Epithelial cell of esophagus (primary cell): ENCODE data around the gene DEGS2.

ENCODE experiments used
- DNase-seq: peaks from one replicate; pipeline ENCODE4 v3.0.0; 2010; ENCODE audit warnings: low read depth
- H3K4me3 ChIP-seq: 2 replicates; pipeline ENCODE4 v1.5.1; 2011; ENCODE audit warnings: mild to moderate bottlenecking, low read length, control low read depth
- TF ChIP-seq, protein P1 (sequence below): IDR thresholded peaks from 2 replicates; pipeline ENCODE4 v1.5.1; 2011; ENCODE audit warnings: low read depth, mild to moderate bottlenecking, low read length, control low read depth, inconsistent platforms; ENCODE audit not compliant: insufficient read depth; ENCODE audit errors: missing control alignments

DEGS2 gene

DNA sequence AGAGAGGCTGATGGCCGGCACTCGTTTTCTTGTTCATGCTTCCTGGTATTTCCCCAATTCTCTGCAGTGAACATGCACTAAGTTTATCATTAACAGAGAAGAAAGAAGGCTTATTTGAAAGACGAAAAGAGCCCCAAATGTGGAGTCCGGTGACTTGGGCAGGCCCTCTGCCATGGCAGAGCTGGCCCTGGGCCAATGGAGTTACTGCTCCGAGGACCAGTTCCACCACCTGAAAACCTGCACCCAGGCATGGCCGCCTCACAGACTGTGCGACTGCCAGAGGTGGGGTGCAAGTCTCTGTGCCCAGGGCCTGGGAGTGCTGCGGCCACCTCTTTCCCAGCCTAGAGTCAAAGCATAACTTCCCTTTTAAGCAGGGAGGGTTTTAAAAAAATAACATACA, 24.9 kb downstream of the DEGS2 start:
- no peak overlapping the region for H3K4me3 ChIP-seq

DNA sequence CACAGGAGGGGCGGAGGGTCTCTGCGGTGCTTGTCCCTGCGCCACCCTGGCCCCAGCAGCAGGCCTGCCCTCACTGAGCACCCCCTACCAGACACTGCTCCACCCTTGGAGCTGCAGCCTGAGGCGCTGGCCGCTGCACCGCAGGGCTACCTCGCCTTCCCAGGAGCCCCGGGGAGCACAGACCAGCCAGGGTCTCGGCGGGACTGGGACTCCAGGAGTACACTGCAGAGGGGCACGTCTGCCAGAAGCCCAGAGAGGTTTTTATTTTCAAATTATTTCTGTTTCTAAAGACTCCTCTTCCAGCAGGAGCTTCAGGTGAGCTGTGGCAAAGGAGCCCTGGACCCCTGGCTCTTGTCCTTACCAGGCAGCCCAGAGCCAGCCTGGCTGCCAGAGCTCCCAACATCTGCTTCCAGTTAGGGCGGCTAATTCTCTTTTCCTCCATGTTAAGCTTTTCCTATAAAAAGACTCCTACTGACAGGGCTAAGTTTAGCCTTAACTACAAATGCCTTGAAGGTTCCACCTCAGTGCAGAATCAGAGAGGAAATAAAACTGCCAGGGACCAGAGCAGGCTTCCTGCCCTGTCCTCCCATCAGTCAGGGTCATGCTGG, 26.4 kb downstream of the DEGS2 start:
- TF ChIP-seq, protein P1, sequence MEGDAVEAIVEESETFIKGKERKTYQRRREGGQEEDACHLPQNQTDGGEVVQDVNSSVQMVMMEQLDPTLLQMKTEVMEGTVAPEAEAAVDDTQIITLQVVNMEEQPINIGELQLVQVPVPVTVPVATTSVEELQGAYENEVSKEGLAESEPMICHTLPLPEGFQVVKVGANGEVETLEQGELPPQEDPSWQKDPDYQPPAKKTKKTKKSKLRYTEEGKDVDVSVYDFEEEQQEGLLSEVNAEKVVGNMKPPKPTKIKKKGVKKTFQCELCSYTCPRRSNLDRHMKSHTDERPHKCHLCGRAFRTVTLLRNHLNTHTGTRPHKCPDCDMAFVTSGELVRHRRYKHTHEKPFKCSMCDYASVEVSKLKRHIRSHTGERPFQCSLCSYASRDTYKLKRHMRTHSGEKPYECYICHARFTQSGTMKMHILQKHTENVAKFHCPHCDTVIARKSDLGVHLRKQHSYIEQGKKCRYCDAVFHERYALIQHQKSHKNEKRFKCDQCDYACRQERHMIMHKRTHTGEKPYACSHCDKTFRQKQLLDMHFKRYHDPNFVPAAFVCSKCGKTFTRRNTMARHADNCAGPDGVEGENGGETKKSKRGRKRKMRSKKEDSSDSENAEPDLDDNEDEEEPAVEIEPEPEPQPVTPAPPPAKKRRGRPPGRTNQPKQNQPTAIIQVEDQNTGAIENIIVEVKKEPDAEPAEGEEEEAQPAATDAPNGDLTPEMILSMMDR = no peak
- no peak for DNase-seq

More for the DNA sequence above, 24.9 kb downstream of the DEGS2 start:
- TF ChIP-seq, protein P1 = no peak
- DNase-seq = no peak

DNA sequence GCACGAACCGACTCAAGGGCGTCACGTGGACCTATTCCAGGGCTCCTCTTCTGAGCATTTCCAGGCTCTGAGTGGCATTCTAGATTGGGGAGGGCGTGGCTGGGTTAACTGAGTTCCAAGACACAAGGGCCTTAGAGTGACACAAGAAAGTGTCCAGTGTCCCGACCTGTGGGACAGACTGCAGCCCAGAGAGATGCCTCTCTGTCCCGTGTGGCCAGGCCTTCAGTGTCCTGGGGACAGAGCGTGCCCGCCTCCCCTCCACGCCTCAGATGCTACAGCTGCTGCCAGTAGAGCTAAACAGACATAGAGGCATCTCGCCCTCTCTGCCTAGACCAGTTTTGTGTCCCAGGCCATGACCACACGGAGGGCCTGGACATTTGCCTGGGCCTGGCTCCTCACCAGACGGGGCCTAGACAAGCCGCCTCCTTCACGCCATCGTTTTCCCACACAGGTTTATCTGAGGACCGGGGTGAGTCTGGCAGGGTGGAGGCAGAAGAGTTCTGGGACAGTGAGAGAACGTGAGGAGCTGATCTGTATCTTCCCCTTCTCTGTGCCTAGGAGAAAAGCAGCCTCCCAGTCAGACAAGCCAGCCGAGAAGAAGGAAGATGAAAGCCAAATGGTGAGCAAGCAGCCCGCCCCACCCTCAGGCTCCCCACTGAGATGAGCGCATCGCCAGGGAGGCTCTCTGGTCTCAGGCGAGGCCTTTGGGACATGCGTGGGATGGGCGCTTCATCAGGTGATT, 27.1 kb downstream of the DEGS2 start:
- H3K4me3 ChIP-seq = no peak overlapping the region
- TF ChIP-seq, protein P1 = no peak
- peak; percentile 67 for DNase-seq

More for the DNA sequence above, 26.4 kb downstream of the DEGS2 start:
- H3K4me3 ChIP-seq = no peak overlapping the region

DNA sequence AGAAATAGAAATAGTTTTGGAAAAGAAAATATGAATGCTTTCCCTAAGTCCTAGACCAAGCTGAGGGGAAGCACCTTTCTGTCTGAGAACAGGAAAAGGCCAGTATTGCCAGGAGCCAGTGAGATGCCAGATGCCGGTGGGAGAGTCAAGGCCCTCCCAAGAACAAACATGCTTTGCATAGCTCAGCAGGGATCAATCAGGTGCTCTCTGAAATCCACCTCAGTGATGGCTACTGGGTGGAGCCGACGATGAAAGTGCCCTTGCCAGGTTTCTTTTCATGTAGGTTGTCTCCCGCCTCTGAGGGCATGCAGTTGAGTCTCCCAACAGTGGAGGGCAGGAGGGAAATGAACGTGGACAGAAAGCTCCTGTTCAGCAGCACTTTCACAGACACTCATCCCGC, 28.3 kb downstream of the DEGS2 start:
- TF ChIP-seq, protein P1 = no peak
- DNase-seq = no peak
- no peak overlapping the region for H3K4me3 ChIP-seq

DNA sequence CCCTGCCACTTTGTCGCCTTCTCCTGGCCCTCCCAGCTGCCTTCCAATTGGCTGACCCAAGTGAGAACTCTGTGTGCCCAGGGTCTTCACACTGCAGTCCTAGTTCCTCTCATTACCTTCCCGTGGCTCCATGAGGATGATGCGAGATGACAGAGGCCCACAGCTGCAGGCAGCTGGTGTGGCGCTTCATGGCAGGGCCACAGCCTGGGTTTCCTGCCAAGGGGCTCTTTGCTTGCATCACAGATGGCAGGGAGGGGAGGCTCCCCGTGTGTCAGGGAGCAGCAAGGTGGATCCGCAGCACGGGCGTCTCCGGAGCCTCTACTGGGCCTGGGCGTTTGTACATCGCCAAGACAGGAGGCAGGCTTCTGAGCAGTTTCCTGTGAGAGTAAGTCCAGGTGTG, 28.9 kb downstream of the DEGS2 start:
- H3K4me3 ChIP-seq = no peak overlapping the region
- TF ChIP-seq, protein P1 = no peak
- no peak for DNase-seq

DNA sequence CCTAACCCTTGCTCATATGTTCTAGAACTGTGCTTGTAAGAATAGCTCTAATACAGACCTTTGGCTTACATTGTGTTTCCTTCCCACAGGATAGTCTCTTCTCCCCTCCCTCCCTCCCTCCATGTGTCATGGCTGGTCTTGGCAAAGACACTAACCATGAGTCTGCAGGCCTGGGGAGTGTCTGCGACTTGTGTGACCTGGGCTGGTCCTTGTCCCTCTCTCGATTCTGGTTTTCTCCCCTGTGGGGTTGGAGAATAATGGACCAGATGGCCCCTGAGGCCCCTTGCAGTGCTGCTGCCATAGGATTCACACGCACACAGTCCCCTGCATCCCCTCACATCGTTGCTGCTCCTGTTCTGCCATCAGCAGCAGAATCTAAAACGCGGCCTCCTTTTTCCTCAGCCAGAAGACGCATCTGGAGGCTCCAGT, 30.3 kb downstream of the DEGS2 start:
- no peak for DNase-seq

More for the DNA sequence above, 30.3 kb downstream of the DEGS2 start:
- no peak overlapping the region for H3K4me3 ChIP-seq
- TF ChIP-seq, protein P1 = no peak
